ENCODE measurements around the gene CLDN9.

The CLDN9 gene

GRCh38 chr16:3027489-3027795 lies 14.7 kb downstream of the CLDN9 start:
- no peak for TF ChIP-seq CTCF (IDR thresholded peaks at IDR 0.05; ENCODE audit: unreplicated experiment in 3 of 3)
- H3K9me3 Mint-ChIP-seq = no peaks in the 10 kb centered on the region
- peaks cover 25% of the 10 kb centered on the region for H3K27me3 Mint-ChIP-seq (ENCODE audit: low read depth)
- H3K4me1 Mint-ChIP-seq = peaks cover 20% of the 10 kb centered on the region
- peaks cover 12% of the 10 kb centered on the region for H3K36me3 Mint-ChIP-seq (ENCODE audit: low read depth)
- H3K4me3 Mint-ChIP-seq = peak overlapping the region in 1 of 3 experiments; percentile 23
- no peak overlapping the region for H3K27ac Mint-ChIP-seq

GRCh38 chr16:3027983-3028715 lies 15.4 kb downstream of the CLDN9 start:
- TF ChIP-seq CTCF (IDR thresholded peaks at IDR 0.05; ENCODE audit: unreplicated experiment in 3 of 3) = peak; percentile 78 to 91 (median 80)
- Mint-ChIP-seq H3K27me3 (ENCODE audit: low read depth) (peaks cover 32% of the 10 kb centered on the region), H3K9me3 (no peaks in the 10 kb centered on the region), H3K4me3 (no peak overlapping the region), H3K4me1 (peaks cover 13% of the 10 kb centered on the region), H3K27ac (no peak overlapping the region), H3K36me3 (ENCODE audit: low read depth) (peaks cover 12% of the 10 kb centered on the region)

- H3K27ac Mint-ChIP-seq = no peak overlapping the region
- H3K36me3 Mint-ChIP-seq (ENCODE audit: low read depth) = peaks cover 12% of the 10 kb centered on the region
- H3K9me3 Mint-ChIP-seq = no peaks in the 10 kb centered on the region
- H3K4me3 Mint-ChIP-seq = no peak overlapping the region
- no peak for TF ChIP-seq CTCF (IDR thresholded peaks at IDR 0.05; ENCODE audit: unreplicated experiment in 3 of 3)
- peaks cover 11% of the 10 kb centered on the region for H3K4me1 Mint-ChIP-seq
- peaks cover 39% of the 10 kb centered on the region for H3K27me3 Mint-ChIP-seq (ENCODE audit: low read depth)
Observed at GRCh38 chr16:3028716-3029319, 16.1 kb downstream of the CLDN9 start.

- Mint-ChIP-seq H3K27me3 (ENCODE audit: low read depth) (peaks cover 47% of the 10 kb centered on the region), H3K9me3 (no peaks in the 10 kb centered on the region), H3K36me3 (ENCODE audit: low read depth) (peaks cover 9% of the 10 kb centered on the region)
Observed at GRCh38 chr16:3029491-3030221, 16.9 kb downstream of the CLDN9 start.

More at GRCh38 chr16:3029491-3030221, 16.9 kb downstream of the CLDN9 start:
- Mint-ChIP-seq H3K4me1 (peaks cover 4% of the 10 kb centered on the region), H3K27ac (no peak overlapping the region), H3K4me3 (no peak overlapping the region)
- no peak for TF ChIP-seq CTCF (IDR thresholded peaks at IDR 0.05; ENCODE audit: unreplicated experiment in 3 of 3)
